ENCODE measurements around the gene SLC5A8.

DNA sequence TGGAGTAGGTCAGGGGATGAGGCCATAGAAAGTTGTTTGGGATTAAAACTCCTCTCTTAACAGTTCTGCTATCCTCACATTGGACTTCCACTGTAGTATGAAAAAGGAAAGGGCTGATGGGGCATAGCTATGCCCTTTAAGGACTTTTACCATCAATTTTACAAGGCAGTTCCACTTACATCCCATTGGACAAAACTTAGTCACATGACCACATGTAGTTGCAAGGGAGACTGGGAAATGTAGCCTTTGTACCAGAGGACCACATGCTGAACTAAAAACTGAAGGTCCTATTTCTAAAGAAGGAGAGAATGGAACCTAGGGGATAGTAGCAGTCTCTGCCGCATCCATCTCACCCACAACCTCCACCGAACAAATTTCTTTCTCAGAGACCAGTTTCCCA lies 6.8 kb upstream of the SLC5A8 start:
- TF ChIP-seq, protein P1, sequence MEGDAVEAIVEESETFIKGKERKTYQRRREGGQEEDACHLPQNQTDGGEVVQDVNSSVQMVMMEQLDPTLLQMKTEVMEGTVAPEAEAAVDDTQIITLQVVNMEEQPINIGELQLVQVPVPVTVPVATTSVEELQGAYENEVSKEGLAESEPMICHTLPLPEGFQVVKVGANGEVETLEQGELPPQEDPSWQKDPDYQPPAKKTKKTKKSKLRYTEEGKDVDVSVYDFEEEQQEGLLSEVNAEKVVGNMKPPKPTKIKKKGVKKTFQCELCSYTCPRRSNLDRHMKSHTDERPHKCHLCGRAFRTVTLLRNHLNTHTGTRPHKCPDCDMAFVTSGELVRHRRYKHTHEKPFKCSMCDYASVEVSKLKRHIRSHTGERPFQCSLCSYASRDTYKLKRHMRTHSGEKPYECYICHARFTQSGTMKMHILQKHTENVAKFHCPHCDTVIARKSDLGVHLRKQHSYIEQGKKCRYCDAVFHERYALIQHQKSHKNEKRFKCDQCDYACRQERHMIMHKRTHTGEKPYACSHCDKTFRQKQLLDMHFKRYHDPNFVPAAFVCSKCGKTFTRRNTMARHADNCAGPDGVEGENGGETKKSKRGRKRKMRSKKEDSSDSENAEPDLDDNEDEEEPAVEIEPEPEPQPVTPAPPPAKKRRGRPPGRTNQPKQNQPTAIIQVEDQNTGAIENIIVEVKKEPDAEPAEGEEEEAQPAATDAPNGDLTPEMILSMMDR (conservative IDR thresholded peaks at IDR 0.05; ENCODE audit: low read depth, low read length), result no peak
- no peak for TF ChIP-seq EZH2 (IDR thresholded peaks at IDR 0.05; ENCODE audit: borderline replicate concordance, low read depth, low read length, poor library complexity, severe bottlenecking)
